GM10248 (cell line): ENCODE data around the gene OR4B1.

Source experiments
- CTCF ChIA-PET: fragments of 300-600 bp; sonication (Branson Sonifier 250); formaldehyde crosslinking; extraction: SDS; loops from one replicate; lab custom pipeline; 2021; ENCODE audit warnings: antibody characterized with exemption; lab: Yijun Ruan, JAX
- POLR2A ChIA-PET: fragments of 350-650 bp; sonication (Branson Sonifier 250); formaldehyde crosslinking; extraction: SDS; loops from one replicate; lab custom pipeline; 2020; ENCODE audit warnings: antibody characterized with exemption; lab: Yijun Ruan, JAX
- DNase-seq: peaks from one replicate; pipeline ENCODE4 v3.0.0; 2012; ENCODE audit errors: extremely low spot score
- CTCF ChIP-seq: IDR thresholded peaks from 2 replicates; pipeline ENCODE4 v1.5.1; 2012; ENCODE audit warnings: mild to moderate bottlenecking, low read depth; ENCODE audit errors: extremely low read depth, missing control alignments, control extremely low read depth

OR4B1 gene

GRCh38 chr11:48216510-48216909 lies at the start of gene OR4B1:
OR4B1 (plus strand) TSS chr11:48216810; CDS start chr11:48216810, 0 bp downstream.
- no peak for DNase-seq
- TF ChIP-seq CTCF = no peak
- POLR2A ChIA-PET = no interaction called here
- CTCF ChIA-PET = no interaction called here

- CTCF ChIA-PET = no interaction called here
- DNase-seq = no peak
- POLR2A ChIA-PET = no interaction called here
- no peak for TF ChIP-seq CTCF
These were observed 49.2 kb upstream of the OR4B1 start for GRCh38 chr11:48167380-48167779.

- no peak for DNase-seq
- ChIA-PET POLR2A (no interaction called here), CTCF (no interaction called here)
- TF ChIP-seq CTCF = no peak
These were observed 47.8 kb upstream of the OR4B1 start for GRCh38 chr11:48168815-48169214.

GRCh38 chr11:48169259-48169658 lies 47.4 kb upstream of the OR4B1 start:
- POLR2A ChIA-PET = no interaction called here
- TF ChIP-seq CTCF = no peak
- CTCF ChIA-PET = no interaction called here
- no peak for DNase-seq

- ChIA-PET CTCF (no interaction called here), POLR2A (no interaction called here)
- no peak for DNase-seq
- TF ChIP-seq CTCF = no peak
These were observed 46.9 kb upstream of the OR4B1 start for GRCh38 chr11:48169717-48170116.

- no peak for DNase-seq
- ChIA-PET POLR2A (no interaction called here), CTCF (no interaction called here)
- no peak for TF ChIP-seq CTCF
These were observed 46.1 kb upstream of the OR4B1 start for GRCh38 chr11:48170241-48171233.
